Activated T-cell treated with anti-CD3 and anti-CD28 coated beads for 24 hours (primary cell): ENCODE measurements around the gene TYW3.
A peak's percentile ranks its signal among the peaks of the same experiment; 100 is the strongest.

ENCODE experiments used
- DNase-seq: peaks from one replicate; pipeline ENCODE4 v3.0.0-alpha.2; 2020; ENCODE audit warnings: low read depth

Gene TYW3, protein sequence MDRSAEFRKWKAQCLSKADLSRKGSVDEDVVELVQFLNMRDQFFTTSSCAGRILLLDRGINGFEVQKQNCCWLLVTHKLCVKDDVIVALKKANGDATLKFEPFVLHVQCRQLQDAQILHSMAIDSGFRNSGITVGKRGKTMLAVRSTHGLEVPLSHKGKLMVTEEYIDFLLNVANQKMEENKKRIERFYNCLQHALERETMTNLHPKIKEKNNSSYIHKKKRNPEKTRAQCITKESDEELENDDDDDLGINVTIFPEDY

GRCh38 chr1:74732960-74733603, at the start of gene TYW3, which contains the start of gene CRYZ:
Gene TYW3, plus strand, starts transcription at chr1:74733152. Its CDS starts 93 bp downstream, at chr1:74733245.
Gene CRYZ, minus strand, starts transcription at chr1:74733050. Its CDS starts 8,229 bp downstream, at chr1:74724821.
- DNase-seq = peak; percentile 80

- DNase-seq = no peak
Measured at GRCh38 chr1:74683656-74684055, 49.3 kb upstream of the TYW3 start.

DNA sequence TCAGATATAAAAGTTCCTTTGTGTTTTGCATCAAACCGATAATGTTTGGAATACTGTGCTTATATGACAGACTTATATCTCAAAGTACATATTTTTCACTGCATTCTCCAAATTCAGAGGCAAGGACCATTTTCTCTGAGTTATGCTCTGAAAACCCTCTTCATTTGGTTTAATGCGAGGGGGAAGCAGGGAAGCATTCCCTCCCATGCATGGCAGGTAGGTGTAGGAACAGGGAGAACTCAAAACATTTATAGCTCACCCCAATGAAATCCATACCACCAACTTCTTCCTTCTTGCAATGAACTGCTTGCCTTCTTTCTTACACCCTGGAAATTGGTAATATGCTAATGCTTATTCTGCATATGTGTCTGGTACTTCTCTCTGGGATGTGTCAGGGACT, 48.7 kb upstream of the TYW3 start:
- DNase-seq = no peak

- DNase-seq = no peak
Measured at GRCh38 chr1:74686928-74687327, 46.0 kb upstream of the TYW3 start.

DNA sequence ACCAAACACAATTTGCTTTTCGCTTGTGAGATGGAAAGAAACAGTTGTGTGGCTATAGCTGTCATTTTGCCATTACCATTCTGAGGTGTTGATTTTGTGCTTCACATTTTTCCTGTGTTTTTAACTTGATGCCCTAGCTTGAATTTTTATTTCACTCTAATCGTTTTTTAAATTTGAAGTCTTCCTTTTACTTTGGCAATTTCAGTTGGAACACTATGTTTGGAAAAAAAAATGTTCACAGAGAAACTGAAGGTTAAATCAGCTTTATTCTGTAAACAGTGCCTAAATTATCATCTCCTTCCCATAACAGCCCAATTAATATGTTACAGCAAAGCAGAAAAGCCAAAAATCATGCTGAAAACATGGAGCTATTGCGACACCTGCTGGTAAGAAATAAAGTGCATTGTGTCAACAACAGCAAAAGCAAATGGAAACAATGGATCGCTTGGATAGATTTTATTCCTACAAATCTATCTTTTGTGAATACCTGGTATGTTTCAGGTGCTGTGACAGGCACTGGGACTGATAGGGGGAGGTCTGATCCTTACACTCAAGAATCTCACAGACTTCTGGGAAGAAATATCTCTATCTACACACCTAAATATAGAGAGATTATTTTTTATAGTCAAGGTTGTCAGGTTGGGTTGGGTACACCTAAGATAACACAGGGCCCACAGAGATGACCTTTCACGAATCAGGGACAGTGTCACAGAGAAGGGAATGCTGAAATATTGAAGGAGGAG, 43.2 kb upstream of the TYW3 start:
- DNase-seq = peak; percentile 14

- no peak for DNase-seq
Measured at GRCh38 chr1:74690364-74690696, 42.6 kb upstream of the TYW3 start.

- no peak for DNase-seq
Measured at GRCh38 chr1:74690909-74691308, 42.0 kb upstream of the TYW3 start.

DNA sequence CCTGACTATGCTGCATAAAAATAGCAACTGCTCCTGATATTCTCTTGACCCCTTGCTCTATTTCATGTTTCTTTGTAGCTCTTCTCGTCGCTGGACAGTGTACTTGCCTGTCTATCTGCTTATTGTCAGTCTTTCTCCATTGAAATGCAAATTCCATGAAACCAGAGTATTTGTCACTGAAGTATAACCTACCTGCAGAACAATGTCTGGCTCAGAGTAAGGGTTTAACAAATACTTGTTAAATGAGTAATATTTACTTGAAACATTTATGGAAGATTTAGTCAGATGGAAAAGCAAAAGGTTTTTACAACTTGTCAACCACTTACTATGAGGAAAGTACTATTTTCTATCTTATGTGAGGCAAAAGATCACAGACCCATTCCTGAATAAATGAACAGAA, 39.5 kb upstream of the TYW3 start:
- DNase-seq = no peak

GRCh38 chr1:74697832-74698231, 35.1 kb upstream of the TYW3 start:
- DNase-seq = no peak

- DNase-seq = no peak
Measured at GRCh38 chr1:74699331-74699730, 33.6 kb upstream of the TYW3 start.

DNA sequence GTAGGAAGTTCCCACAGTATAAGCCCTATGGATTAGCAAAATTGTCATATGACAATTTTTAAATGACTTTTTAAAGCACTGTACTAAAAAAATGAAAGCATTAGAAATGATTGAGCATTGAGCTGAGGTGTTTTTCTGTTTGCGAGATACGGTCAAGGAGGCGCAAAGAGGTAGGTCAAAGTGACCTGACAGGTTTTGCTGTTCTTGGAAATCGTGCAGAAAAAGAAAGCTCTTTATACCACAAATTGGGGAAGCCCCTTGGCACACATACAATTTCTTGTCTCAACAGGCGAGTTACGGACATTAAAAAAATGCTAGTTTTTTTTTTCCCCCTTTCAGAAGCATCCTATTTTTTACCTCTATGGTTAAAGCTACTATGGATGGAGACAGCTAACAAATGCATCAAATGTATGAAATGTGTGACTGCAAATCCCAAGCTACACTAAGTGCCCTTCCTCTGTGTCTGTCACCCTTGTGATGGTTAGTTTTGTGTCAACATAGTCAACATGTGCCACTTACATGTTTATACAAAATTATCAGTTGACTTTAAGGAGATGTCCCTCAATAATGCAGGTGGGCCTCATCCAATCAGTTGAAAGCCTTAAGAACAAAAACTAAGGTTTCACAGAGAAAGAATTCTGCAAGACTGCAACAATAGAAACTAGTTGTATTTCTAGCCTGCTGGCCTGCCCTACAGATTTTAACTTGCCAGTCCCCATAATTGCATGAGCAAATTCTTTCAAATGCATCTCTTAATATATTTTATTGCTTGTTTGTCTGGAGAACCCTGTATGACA, 29.4 kb upstream of the TYW3 start:
- no peak for DNase-seq

DNA sequence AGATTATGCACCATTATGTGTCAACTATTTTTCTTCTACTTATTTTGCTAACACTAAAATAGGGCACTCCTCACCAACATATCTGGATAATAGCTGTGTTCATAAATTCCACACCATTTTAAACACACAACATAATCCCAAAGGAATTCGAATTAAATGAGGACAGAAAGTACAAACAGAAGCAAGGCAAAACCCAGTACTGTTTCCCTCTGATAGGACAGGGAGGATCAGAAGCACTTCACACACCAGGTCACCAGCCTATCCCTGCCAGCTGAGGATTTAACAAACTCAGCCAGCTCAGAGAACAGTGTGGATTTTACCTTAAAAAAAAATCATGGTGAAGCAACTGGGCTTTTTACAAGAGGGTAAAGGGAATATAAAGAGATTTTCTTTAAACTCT, 20.1 kb upstream of the TYW3 start:
- DNase-seq = no peak

GRCh38 chr1:74713849-74714248, 19.1 kb upstream of the TYW3 start:
- DNase-seq = no peak

- no peak for DNase-seq
Measured at GRCh38 chr1:74714429-74715235, 18.3 kb upstream of the TYW3 start.

DNA sequence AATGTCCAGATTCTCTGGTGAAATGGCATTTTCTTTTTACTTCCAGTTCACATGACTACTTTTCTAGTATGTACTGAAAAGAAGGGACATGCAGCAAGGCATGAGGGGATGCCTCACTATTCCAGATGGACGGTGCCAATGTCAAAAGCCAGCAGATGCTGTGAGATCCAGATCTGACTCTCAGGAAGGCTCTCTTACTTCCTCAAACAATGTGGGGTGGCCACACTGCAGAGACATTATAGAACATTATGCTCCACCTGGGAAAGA, 17.8 kb upstream of the TYW3 start:
- no peak for DNase-seq

DNA sequence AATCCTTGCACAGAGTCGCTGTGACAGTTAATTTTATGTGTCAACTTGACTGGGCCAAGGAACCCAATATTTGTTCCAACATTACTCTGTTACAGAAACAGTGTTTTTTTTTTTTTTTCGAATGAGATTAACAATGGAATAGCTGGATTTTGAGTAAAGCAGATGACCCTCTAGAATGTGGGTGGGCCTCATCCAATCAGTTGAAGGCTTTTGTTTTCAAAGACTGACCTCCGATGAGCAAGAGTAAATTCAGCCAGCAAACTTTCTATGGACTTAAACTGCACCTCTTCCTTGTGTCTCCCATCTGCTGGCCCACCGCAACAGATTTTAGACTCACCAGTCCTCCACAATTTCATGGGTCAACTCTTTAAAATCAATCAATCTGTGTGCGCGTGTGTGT, 17.1 kb upstream of the TYW3 start:
- no peak for DNase-seq

DNA sequence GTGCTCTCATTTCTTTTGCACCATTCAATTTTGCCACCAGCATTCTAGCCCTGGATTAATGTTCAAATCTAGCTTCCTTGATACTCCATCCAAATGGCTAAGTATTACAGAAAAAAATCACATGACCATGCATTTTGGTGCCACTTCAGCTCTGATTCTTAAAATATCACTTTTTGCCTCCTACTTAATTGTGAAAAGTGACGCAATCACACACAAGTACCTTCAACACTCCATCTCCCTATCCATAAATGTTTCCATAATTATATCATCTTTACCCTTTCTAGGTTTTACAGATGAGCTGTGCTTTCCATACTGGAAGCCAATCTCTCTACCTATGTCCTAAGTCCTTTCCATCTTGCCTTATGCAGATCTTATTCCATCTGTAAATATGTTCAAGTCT, 16.1 kb upstream of the TYW3 start:
- DNase-seq = no peak

- DNase-seq = no peak
Measured at GRCh38 chr1:74717626-74718025, 15.3 kb upstream of the TYW3 start.

DNA sequence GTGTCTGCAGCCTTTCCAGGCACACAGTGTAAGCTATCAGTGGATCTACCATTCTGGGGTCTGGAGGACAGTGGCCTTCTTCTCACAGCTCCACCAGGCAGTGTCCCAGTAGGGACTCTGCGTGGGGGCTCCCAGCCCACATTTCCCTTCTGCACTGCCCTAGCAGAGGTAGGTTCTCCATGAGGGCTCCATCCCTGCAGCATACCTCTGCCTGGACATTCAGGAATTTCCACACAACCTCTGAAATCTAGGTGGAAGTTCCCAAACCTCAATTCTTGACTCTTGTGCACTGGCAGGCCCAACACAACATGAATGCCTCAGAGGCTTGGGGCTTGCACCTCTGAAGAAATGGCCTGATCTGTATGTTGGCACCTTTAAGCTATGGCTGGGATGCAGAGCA, 6.9 kb upstream of the TYW3 start:
- no peak for DNase-seq

DNA sequence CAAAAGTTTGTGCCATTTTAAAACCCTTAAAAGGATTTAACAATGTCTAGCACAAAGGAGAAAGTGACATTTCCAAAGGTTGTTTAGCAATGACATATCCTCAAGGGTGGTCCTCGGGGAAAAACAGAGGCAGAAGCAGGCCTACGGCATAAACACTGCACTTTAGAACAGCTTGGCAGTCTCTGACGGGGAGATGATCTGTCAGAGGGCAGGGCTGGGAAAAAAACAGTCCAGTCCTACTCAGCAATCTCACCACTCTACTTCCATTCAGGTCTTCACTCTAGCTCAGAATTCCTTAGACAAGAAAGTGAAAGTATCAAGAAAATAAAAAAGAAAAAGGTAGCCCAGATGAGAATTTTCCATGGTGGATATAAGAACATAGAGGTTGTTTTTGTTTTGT, 4.2 kb upstream of the TYW3 start:
- DNase-seq = no peak

GRCh38 chr1:74729741-74730478, 3.0 kb upstream of the TYW3 start:
- no peak for DNase-seq
